ENCODE measurements around the gene CTXN1.

Gene CTXN1

GRCh38 chr19:7904074-7905020 is 21.6 kb downstream of the CTXN1 start (continued):
- TF ChIP-seq ZEB2 (tag by site-specific recombination; IDR thresholded peaks at IDR 0.05) (peak; percentile 54; the same call in 1 of the 2 replicates), OVOL3 (tag by site-specific recombination; IDR thresholded peaks at IDR 0.05) (no peak), ZNF211 (tag by site-specific recombination; IDR thresholded peaks at IDR 0.05; ENCODE audit: low read depth) (no peak), ZNF510 (tag by site-specific recombination; IDR thresholded peaks at IDR 0.05; ENCODE audit: insufficient replicate concordance) (no peak), ZFP3 (tag by site-specific recombination; IDR thresholded peaks at IDR 0.05; ENCODE audit: low read depth) (no peak), ZNF311 (tag by site-specific recombination; IDR thresholded peaks at IDR 0.05; ENCODE audit: borderline replicate concordance) (no peak), ZNF266 (tag by site-specific recombination; IDR thresholded peaks at IDR 0.05; ENCODE audit: low read depth) (no peak), KLF16 (tag by site-specific recombination; IDR thresholded peaks at IDR 0.05) (peak; percentile 35; the same call in 1 of the 2 replicates), ZNF704 (tag by site-specific recombination; IDR thresholded peaks at IDR 0.05) (no peak), YY1 (tag by site-specific recombination; IDR thresholded peaks at IDR 0.05) (no peak), ZNF350 (tag by site-specific recombination; IDR thresholded peaks at IDR 0.05) (no peak), ZNF112 (tag by site-specific recombination; IDR thresholded peaks at IDR 0.05) (no peak), ZFP37 (tag by site-specific recombination; IDR thresholded peaks at IDR 0.05) (no peak), ZNF670 (tag by site-specific recombination; IDR thresholded peaks at IDR 0.05; ENCODE audit: low read depth) (no peak), ZFHX2 (tag by site-specific recombination; conservative IDR thresholded peaks at IDR 0.05) (no peak; the same call in 1 of the 2 replicates), BCL6B (tag by site-specific recombination; IDR thresholded peaks at IDR 0.05) (no peak), ZBTB7A (tag by site-specific recombination; IDR thresholded peaks at IDR 0.05; ENCODE audit: low read depth) (peak; percentile 58; the same call in 1 of the 2 replicates), YY2 (tag by site-specific recombination; IDR thresholded peaks at IDR 0.05) (no peak), SP2 (tag by site-specific recombination; IDR thresholded peaks at IDR 0.05) (peak; percentile 9; the same call in 1 of the 2 replicates), ZNF513 (tag by site-specific recombination; IDR thresholded peaks at IDR 0.05) (no peak), ZNF366 (tag by site-specific recombination; conservative IDR thresholded peaks at IDR 0.05) (no peak), ZNF223 (tag by site-specific recombination; IDR thresholded peaks at IDR 0.05) (no peak), OSR2 (tag by site-specific recombination; IDR thresholded peaks at IDR 0.05) (no peak), GLIS1 (tag by site-specific recombination; IDR thresholded peaks at IDR 0.05) (peak; percentile 95), ZSCAN23 (tag by site-specific recombination; IDR thresholded peaks at IDR 0.05) (no peak), KLF7 (tag by site-specific recombination; IDR thresholded peaks at IDR 0.05; ENCODE audit: borderline replicate concordance) (no peak), ZNF76 (tag by site-specific recombination; IDR thresholded peaks at IDR 0.05; ENCODE audit: borderline replicate concordance, low read depth) (0 out of 2 replicates have a peak, but pooled peaks have one; percentile 36), ZNF184 (tag by site-specific recombination; IDR thresholded peaks at IDR 0.05) (no peak)
- TF ChIP-seq, protein P1, sequence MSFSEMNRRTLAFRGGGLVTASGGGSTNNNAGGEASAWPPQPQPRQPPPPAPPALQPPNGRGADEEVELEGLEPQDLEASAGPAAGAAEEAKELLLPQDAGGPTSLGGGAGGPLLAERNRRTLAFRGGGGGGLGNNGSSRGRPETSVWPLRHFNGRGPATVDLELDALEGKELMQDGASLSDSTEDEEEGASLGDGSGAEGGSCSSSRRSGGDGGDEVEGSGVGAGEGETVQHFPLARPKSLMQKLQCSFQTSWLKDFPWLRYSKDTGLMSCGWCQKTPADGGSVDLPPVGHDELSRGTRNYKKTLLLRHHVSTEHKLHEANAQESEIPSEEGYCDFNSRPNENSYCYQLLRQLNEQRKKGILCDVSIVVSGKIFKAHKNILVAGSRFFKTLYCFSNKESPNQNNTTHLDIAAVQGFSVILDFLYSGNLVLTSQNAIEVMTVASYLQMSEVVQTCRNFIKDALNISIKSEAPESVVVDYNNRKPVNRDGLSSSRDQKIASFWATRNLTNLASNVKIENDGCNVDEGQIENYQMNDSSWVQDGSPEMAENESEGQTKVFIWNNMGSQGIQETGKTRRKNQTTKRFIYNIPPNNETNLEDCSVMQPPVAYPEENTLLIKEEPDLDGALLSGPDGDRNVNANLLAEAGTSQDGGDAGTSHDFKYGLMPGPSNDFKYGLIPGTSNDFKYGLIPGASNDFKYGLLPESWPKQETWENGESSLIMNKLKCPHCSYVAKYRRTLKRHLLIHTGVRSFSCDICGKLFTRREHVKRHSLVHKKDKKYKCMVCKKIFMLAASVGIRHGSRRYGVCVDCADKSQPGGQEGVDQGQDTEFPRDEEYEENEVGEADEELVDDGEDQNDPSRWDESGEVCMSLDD (tag by site-specific recombination; IDR thresholded peaks at IDR 0.05): peak; percentile 47; the same call in 1 of the 2 replicates
- TF ChIP-seq, protein P2, sequence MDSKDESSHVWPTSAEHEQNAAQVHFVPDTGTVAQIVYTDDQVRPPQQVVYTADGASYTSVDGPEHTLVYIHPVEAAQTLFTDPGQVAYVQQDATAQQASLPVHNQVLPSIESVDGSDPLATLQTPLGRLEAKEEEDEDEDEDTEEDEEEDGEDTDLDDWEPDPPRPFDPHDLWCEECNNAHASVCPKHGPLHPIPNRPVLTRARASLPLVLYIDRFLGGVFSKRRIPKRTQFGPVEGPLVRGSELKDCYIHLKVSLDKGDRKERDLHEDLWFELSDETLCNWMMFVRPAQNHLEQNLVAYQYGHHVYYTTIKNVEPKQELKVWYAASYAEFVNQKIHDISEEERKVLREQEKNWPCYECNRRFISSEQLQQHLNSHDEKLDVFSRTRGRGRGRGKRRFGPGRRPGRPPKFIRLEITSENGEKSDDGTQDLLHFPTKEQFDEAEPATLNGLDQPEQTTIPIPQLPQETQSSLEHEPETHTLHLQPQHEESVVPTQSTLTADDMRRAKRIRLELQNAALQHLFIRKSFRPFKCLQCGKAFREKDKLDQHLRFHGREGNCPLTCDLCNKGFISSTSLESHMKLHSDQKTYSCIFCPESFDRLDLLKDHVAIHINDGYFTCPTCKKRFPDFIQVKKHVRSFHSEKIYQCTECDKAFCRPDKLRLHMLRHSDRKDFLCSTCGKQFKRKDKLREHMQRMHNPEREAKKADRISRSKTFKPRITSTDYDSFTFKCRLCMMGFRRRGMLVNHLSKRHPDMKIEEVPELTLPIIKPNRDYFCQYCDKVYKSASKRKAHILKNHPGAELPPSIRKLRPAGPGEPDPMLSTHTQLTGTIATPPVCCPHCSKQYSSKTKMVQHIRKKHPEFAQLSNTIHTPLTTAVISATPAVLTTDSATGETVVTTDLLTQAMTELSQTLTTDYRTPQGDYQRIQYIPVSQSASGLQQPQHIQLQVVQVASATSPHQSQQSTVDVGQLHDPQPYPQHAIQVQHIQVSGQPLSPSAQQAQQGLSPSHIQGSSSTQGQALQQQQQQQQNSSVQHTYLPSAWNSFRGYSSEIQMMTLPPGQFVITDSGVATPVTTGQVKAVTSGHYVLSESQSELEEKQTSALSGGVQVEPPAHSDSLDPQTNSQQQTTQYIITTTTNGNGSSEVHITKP (tag by site-specific recombination; IDR thresholded peaks at IDR 0.05): no peak
